Stimulated activated naive CD8-positive, alpha-beta T cell treated with anti-CD3 and anti-CD28 coated beads, Interleukin-15, Interleukin-2, amounts not matched to agents 100 ng/mL and 50 ng/mL, for 24 hours (primary cell): ENCODE measurements around the gene NECAP2.

ENCODE experiments used
- H3K27ac Mint-ChIP-seq: one replicate; pipeline ENCODE4 v1.8.0; 2021; ENCODE audit warnings: mild to moderate bottlenecking, mixed read lengths
- H3K27me3 Mint-ChIP-seq: one replicate; pipeline ENCODE4 v1.8.0; 2021; ENCODE audit warnings: mixed read lengths
- H3K36me3 Mint-ChIP-seq: one replicate; pipeline ENCODE4 v1.8.0; 2021; ENCODE audit warnings: low read depth, mixed read lengths
- H3K4me1 Mint-ChIP-seq: one replicate; pipeline ENCODE4 v1.8.0; 2021; ENCODE audit warnings: low read depth, mixed read lengths
- H3K4me3 Mint-ChIP-seq: one replicate; pipeline ENCODE4 v1.8.0; 2021; ENCODE audit warnings: mild to moderate bottlenecking, mixed read lengths
- H3K9me3 Mint-ChIP-seq: one replicate; pipeline ENCODE4 v1.8.0; 2021; ENCODE audit warnings: mixed read lengths

The NECAP2 gene

GRCh38 chr1:16440470-16441281, at the start of gene NECAP2:
NECAP2 (plus strand) TSS chr1:16440724; CDS start chr1:16440762, 38 bp downstream.
- Mint-ChIP-seq H3K4me3 (peak within 1 kb of the TSS; percentile 92), H3K27me3 (no peaks in the 10 kb centered on the region), H3K4me1 (peaks cover 28% of the 10 kb centered on the region), H3K36me3 (peaks cover 12% of the 10 kb centered on the region), H3K27ac (peak within 1 kb of the TSS; percentile 85), H3K9me3 (no peaks in the 10 kb centered on the region)

GRCh38 chr1:16391411-16391810, 49.1 kb upstream of the NECAP2 start:
- no peaks in the 10 kb centered on the region for H3K27me3 Mint-ChIP-seq
- peaks cover 73% of the 10 kb centered on the region for H3K4me1 Mint-ChIP-seq
- H3K9me3 Mint-ChIP-seq: no peaks in the 10 kb centered on the region
- H3K27ac Mint-ChIP-seq: peak overlapping the region; percentile 92
- H3K4me3 Mint-ChIP-seq: peak overlapping the region; percentile 33
- peaks cover 54% of the 10 kb centered on the region for H3K36me3 Mint-ChIP-seq

- H3K27ac Mint-ChIP-seq: peak overlapping the region; percentile 92
- H3K27me3 Mint-ChIP-seq: no peaks in the 10 kb centered on the region
- no peak overlapping the region for H3K4me3 Mint-ChIP-seq
- peaks cover 61% of the 10 kb centered on the region for H3K36me3 Mint-ChIP-seq
- H3K4me1 Mint-ChIP-seq: peaks cover 73% of the 10 kb centered on the region
- H3K9me3 Mint-ChIP-seq: no peaks in the 10 kb centered on the region
These were observed 47.6 kb upstream of the NECAP2 start for GRCh38 chr1:16392740-16393569.

- Mint-ChIP-seq H3K4me3 (no peak overlapping the region), H3K4me1 (peaks cover 68% of the 10 kb centered on the region), H3K27me3 (no peaks in the 10 kb centered on the region), H3K9me3 (no peaks in the 10 kb centered on the region), H3K27ac (peak overlapping the region; percentile 68), H3K36me3 (peaks cover 55% of the 10 kb centered on the region)
These were observed 46.7 kb upstream of the NECAP2 start for GRCh38 chr1:16393570-16394521.

- Mint-ChIP-seq H3K27ac (no peak overlapping the region), H3K4me3 (no peak overlapping the region), H3K27me3 (no peaks in the 10 kb centered on the region), H3K36me3 (peaks cover 60% of the 10 kb centered on the region), H3K9me3 (no peaks in the 10 kb centered on the region), H3K4me1 (peaks cover 60% of the 10 kb centered on the region)
These were observed 45.5 kb upstream of the NECAP2 start for GRCh38 chr1:16394977-16395376.

- no peak overlapping the region for H3K4me3 Mint-ChIP-seq
- H3K9me3 Mint-ChIP-seq: no peaks in the 10 kb centered on the region
- H3K4me1 Mint-ChIP-seq: peaks cover 44% of the 10 kb centered on the region
- no peaks in the 10 kb centered on the region for H3K27me3 Mint-ChIP-seq
- peak overlapping the region; percentile 77 for H3K27ac Mint-ChIP-seq
- H3K36me3 Mint-ChIP-seq: peaks cover 52% of the 10 kb centered on the region
These were observed 43.9 kb upstream of the NECAP2 start for GRCh38 chr1:16396591-16396990.

GRCh38 chr1:16397120-16397519, 43.4 kb upstream of the NECAP2 start:
- Mint-ChIP-seq H3K4me3 (no peak overlapping the region), H3K27me3 (no peaks in the 10 kb centered on the region), H3K27ac (peak overlapping the region; percentile 79), H3K4me1 (peaks cover 38% of the 10 kb centered on the region), H3K36me3 (peaks cover 50% of the 10 kb centered on the region), H3K9me3 (no peaks in the 10 kb centered on the region)

- Mint-ChIP-seq H3K27me3 (no peaks in the 10 kb centered on the region), H3K36me3 (peaks cover 40% of the 10 kb centered on the region), H3K4me3 (no peak overlapping the region), H3K9me3 (no peaks in the 10 kb centered on the region), H3K4me1 (peaks cover 26% of the 10 kb centered on the region), H3K27ac (peak overlapping the region; percentile 79)
These were observed 42.1 kb upstream of the NECAP2 start for GRCh38 chr1:16398371-16398953.

GRCh38 chr1:16402742-16403141, 37.8 kb upstream of the NECAP2 start:
- no peak overlapping the region for H3K27ac Mint-ChIP-seq

GRCh38 chr1:16405441-16405840, 35.1 kb upstream of the NECAP2 start:
- no peak overlapping the region for H3K4me3 Mint-ChIP-seq
- H3K27ac Mint-ChIP-seq: no peak overlapping the region
- no peaks in the 10 kb centered on the region for H3K4me1 Mint-ChIP-seq
- H3K27me3 Mint-ChIP-seq: no peaks in the 10 kb centered on the region
- no peaks in the 10 kb centered on the region for H3K36me3 Mint-ChIP-seq
- no peaks in the 10 kb centered on the region for H3K9me3 Mint-ChIP-seq

More at GRCh38 chr1:16402742-16403141, 37.8 kb upstream of the NECAP2 start:
- Mint-ChIP-seq H3K9me3 (no peaks in the 10 kb centered on the region), H3K4me3 (no peak overlapping the region), H3K4me1 (peaks cover 5% of the 10 kb centered on the region), H3K27me3 (no peaks in the 10 kb centered on the region), H3K36me3 (peaks cover 8% of the 10 kb centered on the region)

GRCh38 chr1:16406868-16407267, 33.7 kb upstream of the NECAP2 start:
- Mint-ChIP-seq H3K9me3 (no peaks in the 10 kb centered on the region), H3K4me3 (no peak overlapping the region), H3K4me1 (no peaks in the 10 kb centered on the region), H3K27me3 (no peaks in the 10 kb centered on the region), H3K27ac (no peak overlapping the region), H3K36me3 (no peaks in the 10 kb centered on the region)

GRCh38 chr1:16409536-16410152, 30.9 kb upstream of the NECAP2 start:
- H3K27ac Mint-ChIP-seq: no peak overlapping the region

GRCh38 chr1:16410803-16411202, 29.7 kb upstream of the NECAP2 start:
- Mint-ChIP-seq H3K27me3 (no peaks in the 10 kb centered on the region), H3K4me3 (no peak overlapping the region), H3K27ac (no peak overlapping the region), H3K4me1 (no peaks in the 10 kb centered on the region), H3K9me3 (no peaks in the 10 kb centered on the region), H3K36me3 (no peaks in the 10 kb centered on the region)

More at GRCh38 chr1:16409536-16410152, 30.9 kb upstream of the NECAP2 start:
- no peaks in the 10 kb centered on the region for H3K36me3 Mint-ChIP-seq
- H3K9me3 Mint-ChIP-seq: no peaks in the 10 kb centered on the region
- H3K27me3 Mint-ChIP-seq: no peaks in the 10 kb centered on the region
- no peak overlapping the region for H3K4me3 Mint-ChIP-seq
- H3K4me1 Mint-ChIP-seq: no peaks in the 10 kb centered on the region

- no peaks in the 10 kb centered on the region for H3K27me3 Mint-ChIP-seq
- peaks cover 3% of the 10 kb centered on the region for H3K4me1 Mint-ChIP-seq
- no peak overlapping the region for H3K27ac Mint-ChIP-seq
- H3K36me3 Mint-ChIP-seq: no peaks in the 10 kb centered on the region
- no peaks in the 10 kb centered on the region for H3K9me3 Mint-ChIP-seq
- no peak overlapping the region for H3K4me3 Mint-ChIP-seq
These were observed 27.3 kb upstream of the NECAP2 start for GRCh38 chr1:16413191-16413590.
